Camera-type eye (tissue), 1 donor: ENCODE results near the gene OSBPL6. TPM values are rescaled to one million over a fixed set of nuclear protein-coding genes. Genes with fewer than 3 reads are reported as not detected.

Source experiments
- total RNA-seq: library from RNA; depleted of rRNA; stranded (reverse); fragments of >200 nt; gene quantifications from one replicate; pipeline ENCODE4 v1.2.3, GENCODE V29; 2014

OSBPL6 gene
- total RNA-seq: 10.1 TPM

GRCh38 chr2:178193823-178194599, at the start of gene OSBPL6:
Gene OSBPL6, plus strand, starts transcription at chr2:178194512. Its CDS starts 111,673 bp downstream, at chr2:178306185.

GRCh38 chr2:178450774-178451525, 256.6 kb downstream of the OSBPL6 start, which contains the start of the genes PJVK and PRKRA:
Gene PJVK, plus strand, starts transcription at chr2:178451378. Its CDS starts 2,032 bp downstream, at chr2:178453410.
Gene PRKRA, minus strand, starts transcription at chr2:178451175. Its CDS starts 145 bp downstream, at chr2:178451030.

Other genes starting within 250 kb of the OSBPL6 start
- 4.4 TPM for gene PDE11A, start 121.7 kb upstream of the OSBPL6 start, total RNA-seq
- 20.8 TPM for gene RBM45, start 82.1 kb upstream of the OSBPL6 start, total RNA-seq